ENCODE results near the gene OSBPL10.

The OSBPL10 gene

GRCh38 chr3:31955581-31955980 lies 25.5 kb downstream of the OSBPL10 start:
- DNase-seq = no peak

- DNase-seq = no peak
Observed at GRCh38 chr3:31953636-31954035, 27.4 kb downstream of the OSBPL10 start.

DNA sequence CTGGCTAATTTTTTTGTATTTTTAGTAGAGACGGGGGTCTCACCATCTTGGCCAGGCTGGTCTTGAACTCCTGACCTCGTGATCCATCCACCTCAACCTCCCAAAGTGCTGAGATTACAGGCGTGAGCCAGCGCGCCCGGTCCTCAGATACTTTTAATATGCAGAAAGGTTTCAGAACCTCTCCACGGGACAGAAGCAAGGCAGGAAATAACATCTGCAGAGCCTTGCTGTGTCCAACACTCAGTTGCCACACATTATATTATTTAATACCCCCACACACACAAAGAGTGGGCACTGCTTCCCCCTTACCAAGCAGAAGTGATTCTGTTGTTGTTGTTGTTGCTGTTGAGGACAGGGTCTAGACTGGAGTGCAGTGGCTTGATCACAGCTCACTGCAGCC lies 28.0 kb downstream of the OSBPL10 start:
- no peak for DNase-seq

DNA sequence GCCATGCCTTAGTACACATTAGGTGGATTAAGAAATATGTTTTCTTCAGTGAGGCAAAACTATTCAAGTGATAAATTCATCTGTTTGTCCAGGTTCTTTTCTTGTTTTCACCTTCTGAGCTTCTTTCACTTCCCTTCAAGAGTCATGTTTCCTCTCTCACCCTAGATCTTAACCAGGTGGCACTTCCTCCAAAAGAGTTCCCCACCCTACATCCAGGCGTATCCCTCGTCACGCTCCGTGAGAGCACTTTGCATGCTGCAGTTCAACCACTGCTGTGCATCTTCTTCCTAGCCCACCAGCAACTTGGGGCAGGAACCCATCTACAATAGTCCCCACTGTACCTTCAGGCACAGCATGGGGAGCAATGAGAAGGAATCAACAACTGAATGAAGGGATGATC lies 28.9 kb downstream of the OSBPL10 start:
- no peak for DNase-seq

DNA sequence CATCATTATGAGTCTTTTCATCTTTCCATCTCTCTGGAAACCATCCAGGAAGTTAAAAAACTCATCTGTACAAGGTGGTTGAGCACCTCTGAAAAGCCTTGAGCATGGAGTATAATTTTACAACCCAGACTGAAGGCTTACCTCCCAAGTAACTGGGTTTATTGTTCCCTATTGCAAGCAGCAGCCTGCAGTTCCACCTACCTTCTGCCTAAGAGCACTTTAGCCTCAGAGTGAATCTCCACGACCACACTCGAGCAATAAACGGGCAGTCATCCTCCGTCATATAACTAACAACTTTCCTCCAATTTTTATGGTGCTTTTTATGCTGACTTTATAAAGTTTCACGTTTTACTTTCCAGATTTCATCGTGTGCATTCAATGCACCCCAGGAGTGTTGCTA lies 32.8 kb downstream of the OSBPL10 start:
- DNase-seq = no peak

GRCh38 chr3:31947671-31948091 lies 33.4 kb downstream of the OSBPL10 start:
- DNase-seq = no peak

GRCh38 chr3:31947162-31947561 lies 33.9 kb downstream of the OSBPL10 start:
- no peak for DNase-seq

DNA sequence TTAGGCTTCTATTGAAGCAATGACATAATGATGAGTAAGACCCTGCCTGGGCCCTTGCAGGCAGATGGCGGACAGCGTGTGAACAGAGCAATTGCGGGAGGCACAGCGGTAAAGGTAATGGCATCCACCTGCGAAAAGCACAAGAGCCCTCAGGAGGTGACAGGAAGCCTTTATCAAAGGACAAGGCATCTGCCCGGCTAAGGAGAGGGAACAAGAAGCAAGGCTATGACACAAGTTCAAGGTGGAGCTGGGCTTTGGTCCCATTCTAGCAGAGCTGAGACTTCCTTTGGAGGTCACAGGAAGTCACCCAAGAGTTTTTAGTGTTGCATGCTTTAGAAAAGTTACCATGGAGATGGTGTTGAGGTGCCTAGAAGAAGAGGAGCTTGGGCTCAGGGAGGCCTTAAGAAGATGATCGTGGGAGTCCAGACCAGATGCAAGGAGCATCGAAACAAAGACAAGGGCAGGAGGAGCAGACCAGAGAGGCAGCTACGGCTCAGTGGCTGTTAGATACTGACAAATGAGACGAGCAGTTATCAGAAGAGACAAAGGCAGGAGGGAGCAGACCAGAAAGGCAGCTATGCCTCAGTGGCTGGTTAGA lies 34.5 kb downstream of the OSBPL10 start:
- DNase-seq = no peak

GRCh38 chr3:31945738-31946052 lies 35.4 kb downstream of the OSBPL10 start:
- no peak for DNase-seq

- DNase-seq = no peak
Observed at GRCh38 chr3:31943041-31943440, 38.0 kb downstream of the OSBPL10 start.

DNA sequence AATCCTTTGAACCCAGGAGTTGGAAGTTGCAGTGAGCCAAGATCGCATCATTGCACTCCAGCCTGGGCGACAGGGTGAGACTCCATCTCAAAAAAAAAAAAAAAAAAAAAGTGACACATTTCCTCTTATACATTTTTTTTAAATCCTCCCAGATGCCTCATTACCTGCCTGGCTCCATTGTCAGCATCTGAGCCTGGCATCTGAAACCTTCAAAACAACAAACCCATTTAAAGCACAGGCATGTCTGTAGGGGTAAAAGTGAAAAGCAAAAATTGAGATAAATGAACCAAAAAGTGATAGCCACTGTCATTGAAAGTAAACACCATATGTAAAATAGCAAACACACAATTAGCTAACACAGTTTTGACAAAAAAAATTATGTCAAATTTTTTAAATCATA lies 38.6 kb downstream of the OSBPL10 start:
- DNase-seq = no peak

DNA sequence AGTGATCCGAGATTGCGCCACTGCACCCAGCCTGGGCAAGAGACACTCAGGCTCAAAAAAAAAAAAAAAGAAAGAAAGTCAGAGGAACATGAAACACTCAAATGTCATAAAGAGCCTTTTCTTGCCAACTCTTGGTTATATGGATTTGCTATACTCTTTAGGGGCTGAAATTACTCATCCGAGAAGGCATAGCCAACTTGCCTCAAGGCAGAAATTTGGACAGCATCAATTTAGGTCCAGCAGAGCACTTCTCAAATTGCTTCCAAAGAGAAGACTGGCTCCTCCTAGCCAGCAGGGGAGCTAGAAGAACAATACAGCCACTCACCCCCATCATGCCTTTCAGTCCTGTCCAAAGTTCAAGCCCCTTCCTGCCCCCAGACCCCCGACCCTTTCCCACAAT lies 43.8 kb downstream of the OSBPL10 start:
- DNase-seq = no peak

GRCh38 chr3:31936420-31937060 lies 44.5 kb downstream of the OSBPL10 start:
- no peak for DNase-seq

GRCh38 chr3:31934866-31935265 lies 46.2 kb downstream of the OSBPL10 start:
- no peak for DNase-seq

DNA sequence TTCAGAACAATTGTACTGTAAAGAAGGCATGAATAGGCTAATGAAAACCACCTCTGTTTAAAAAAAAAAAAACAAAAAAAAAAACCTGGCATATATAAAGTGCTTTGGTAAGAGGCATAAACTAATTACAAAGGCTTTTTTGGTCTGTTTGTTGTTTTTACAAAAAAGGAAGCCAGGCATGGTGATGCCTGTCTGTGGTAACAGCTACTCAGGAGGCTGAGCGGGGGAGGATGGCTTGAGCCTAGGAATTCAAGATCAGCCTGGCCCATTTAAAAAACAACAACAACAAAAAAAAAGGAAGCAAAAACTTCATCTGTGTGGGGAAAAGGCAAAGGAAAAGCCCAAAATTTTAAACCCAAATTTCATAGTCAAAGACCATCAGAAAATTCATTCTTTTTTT lies 47.0 kb downstream of the OSBPL10 start:
- DNase-seq = no peak

GRCh38 chr3:31932990-31933389 lies 48.1 kb downstream of the OSBPL10 start:
- DNase-seq = no peak

GRCh38 chr3:31929826-31930502 lies 51.1 kb downstream of the OSBPL10 start:
- no peak for DNase-seq

GRCh38 chr3:31927811-31928210 lies 53.3 kb downstream of the OSBPL10 start:
- no peak for DNase-seq

- DNase-seq = no peak
Observed at GRCh38 chr3:31926543-31926942, 54.5 kb downstream of the OSBPL10 start.

GRCh38 chr3:31925271-31925630 lies 55.8 kb downstream of the OSBPL10 start:
- DNase-seq = no peak

DNA sequence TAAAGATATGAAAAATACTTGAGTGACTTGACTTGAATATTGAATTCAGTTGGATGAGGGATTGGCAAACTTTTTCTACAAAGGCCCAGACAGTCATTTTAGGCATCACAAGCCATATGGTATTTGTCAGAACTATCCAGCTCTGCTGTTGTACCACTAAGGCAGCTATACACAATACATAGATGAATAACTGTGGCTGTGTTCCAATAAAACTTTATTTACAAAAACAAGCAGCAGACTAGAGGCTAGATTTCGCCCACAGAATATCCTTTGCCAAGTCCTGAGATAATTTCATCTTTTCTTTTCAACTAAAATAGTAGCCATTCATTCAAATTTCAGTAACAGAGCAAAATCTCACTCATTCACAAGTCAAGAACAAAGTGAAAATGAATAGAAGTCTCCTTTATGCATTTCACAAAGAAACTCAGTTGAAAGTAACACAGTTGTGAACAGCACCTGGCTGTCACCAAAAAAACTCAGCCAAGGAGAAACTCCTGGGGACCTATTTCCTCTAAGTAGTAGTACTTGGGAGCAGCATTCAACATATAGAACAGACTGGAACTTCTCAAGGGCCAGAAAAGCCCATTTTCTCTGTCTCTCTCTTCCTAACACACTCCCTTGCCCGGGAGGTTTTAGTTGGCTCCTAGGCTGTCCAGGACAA lies 56.3 kb downstream of the OSBPL10 start:
- DNase-seq = no peak

GRCh38 chr3:31922962-31923361 lies 58.1 kb downstream of the OSBPL10 start:
- DNase-seq = no peak

DNA sequence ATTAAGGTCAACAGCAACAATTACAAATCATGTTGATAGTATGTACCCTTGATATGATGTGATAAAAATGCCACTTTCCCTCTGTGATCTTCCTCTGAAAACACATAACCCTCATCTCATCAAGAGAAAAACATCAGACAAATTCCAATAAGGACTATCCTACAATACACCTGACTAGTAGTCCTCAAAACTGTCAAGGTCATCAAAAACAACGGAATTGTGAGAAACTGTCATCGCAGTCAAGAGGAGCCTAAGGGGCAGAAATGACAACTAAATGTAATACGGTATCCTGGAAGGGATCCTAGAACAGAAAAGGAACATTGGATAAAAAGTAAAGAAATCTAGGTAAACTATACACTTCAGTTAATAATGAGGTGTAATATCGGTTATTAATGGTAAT lies 59.2 kb downstream of the OSBPL10 start:
- DNase-seq = no peak

GRCh38 chr3:31920310-31920709 lies 60.8 kb downstream of the OSBPL10 start:
- DNase-seq = no peak

All from stimulated activated CD4-positive, alpha-beta T cell treated with anti-CD3 and anti-CD28 coated beads, Interleukin-4, amount 100 ng/mL, for 24 hours (primary cell).